ENCODE measurements around the gene PGGHG. TPM values are rescaled to one million over a fixed set of nuclear protein-coding genes. Genes with fewer than 3 reads are reported as not detected.

The PGGHG gene
- total RNA-seq, 1 donor from 2014 or later = 49.5 TPM

DNA sequence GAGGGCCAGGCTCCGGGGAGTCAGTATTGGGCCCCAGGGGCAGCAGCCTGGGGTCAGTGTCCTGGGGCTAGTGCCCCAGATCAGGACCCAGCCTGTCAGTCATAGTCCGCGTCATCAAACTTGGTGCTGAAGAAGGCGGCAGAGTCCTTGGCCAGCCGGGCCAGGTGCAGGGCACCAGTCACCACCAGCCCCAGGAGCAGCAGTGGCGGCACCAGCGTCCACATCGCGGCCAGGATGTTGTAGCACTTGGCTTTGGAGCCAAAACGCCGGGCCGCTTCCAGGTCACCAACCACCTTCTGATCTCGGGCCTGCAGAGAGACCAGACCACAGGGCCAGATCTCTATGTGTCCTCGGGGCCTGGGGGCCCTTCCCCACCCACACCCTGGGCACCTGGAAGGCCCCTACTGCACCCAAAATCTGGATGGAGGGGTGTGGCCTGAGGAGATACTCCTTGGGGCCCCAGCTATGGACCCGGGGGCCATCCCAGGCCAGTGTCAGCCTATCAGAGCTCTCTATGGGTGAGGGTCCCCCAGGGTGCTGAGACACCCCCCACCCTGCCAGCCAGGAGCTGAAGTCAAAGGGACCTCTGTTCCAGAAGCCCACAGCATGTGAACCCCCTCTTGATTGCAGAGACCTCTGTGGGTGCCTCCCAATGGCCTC is 9.6 kb downstream of the PGGHG start:
- H3K27ac Mint-ChIP-seq (ENCODE audit: unreplicated experiment) = no peak overlapping the region
- H3K4me1 Mint-ChIP-seq (ENCODE audit: low read depth) = no peaks in the 10 kb centered on the region
- H3K4me3 Mint-ChIP-seq (ENCODE audit: unreplicated experiment) = no peak overlapping the region
- no peaks in the 10 kb centered on the region for H3K27me3 Mint-ChIP-seq (ENCODE audit: low read depth)
- no peaks in the 10 kb centered on the region for H3K9me3 Mint-ChIP-seq (ENCODE audit: low read depth)
- peak; percentile 72 for DNase-seq (ENCODE audit: low spot score)
- TF ChIP-seq, protein P1, sequence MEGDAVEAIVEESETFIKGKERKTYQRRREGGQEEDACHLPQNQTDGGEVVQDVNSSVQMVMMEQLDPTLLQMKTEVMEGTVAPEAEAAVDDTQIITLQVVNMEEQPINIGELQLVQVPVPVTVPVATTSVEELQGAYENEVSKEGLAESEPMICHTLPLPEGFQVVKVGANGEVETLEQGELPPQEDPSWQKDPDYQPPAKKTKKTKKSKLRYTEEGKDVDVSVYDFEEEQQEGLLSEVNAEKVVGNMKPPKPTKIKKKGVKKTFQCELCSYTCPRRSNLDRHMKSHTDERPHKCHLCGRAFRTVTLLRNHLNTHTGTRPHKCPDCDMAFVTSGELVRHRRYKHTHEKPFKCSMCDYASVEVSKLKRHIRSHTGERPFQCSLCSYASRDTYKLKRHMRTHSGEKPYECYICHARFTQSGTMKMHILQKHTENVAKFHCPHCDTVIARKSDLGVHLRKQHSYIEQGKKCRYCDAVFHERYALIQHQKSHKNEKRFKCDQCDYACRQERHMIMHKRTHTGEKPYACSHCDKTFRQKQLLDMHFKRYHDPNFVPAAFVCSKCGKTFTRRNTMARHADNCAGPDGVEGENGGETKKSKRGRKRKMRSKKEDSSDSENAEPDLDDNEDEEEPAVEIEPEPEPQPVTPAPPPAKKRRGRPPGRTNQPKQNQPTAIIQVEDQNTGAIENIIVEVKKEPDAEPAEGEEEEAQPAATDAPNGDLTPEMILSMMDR (IDR thresholded peaks at IDR 0.05) = no peak
- peaks cover 2% of the 10 kb centered on the region for H3K36me3 Mint-ChIP-seq (ENCODE audit: low read depth)

DNA sequence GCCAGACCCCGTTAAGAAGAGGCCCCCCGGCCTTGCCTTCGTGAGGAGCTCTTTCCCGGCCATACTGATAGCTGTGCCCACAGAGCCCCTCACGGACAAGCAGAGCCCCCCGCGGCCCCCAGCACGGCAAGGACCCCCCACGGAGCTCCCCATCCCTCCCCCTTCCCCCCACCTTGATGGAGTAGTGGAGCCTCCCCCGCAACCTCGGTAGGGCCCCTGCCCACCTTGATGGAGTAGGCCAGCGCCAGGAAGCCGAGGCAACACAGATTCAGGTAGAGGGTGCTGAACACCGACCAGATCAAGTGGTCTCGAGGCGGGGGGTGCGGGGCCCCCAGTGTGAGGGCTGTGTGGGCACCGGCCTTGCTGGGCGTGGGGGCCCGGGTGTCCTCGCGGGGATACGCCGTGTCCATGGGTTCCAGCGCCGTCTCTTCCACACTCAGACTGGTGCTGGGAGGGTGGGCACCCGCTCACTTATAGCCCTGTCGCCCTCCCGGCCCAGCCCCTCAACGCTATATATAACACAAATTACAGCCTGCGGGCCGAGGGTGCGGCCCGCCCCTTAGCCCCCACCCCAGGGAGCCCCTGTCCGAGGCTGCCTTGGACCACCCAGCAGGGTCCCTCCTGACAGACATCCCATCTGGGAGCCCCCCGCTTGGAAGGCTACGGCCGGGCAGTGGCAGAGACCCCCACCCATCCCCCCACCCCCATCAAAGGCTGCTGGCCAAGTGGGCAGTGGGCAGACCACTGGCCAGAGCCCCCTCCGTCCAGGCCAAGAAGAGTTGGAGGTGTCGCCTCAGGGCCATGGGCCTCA is 10.4 kb downstream of the PGGHG start, which contains the start of gene IFITM5:
Gene IFITM5 (minus strand): TSS at position 446 of the 811 bp plus-strand sequence. CDS start 36 bp downstream, at position 410.
- peak; percentile 87 for DNase-seq (ENCODE audit: low spot score)
- H3K4me3 Mint-ChIP-seq (ENCODE audit: unreplicated experiment) = no peak within 1 kb of the TSS
- H3K9me3 Mint-ChIP-seq (ENCODE audit: low read depth) = no peaks in the 10 kb centered on the region
- no peaks in the 10 kb centered on the region for H3K4me1 Mint-ChIP-seq (ENCODE audit: low read depth)
- no peak within 1 kb of the TSS for H3K27ac Mint-ChIP-seq (ENCODE audit: unreplicated experiment)
- H3K27me3 Mint-ChIP-seq (ENCODE audit: low read depth) = no peaks in the 10 kb centered on the region
- H3K36me3 Mint-ChIP-seq (ENCODE audit: low read depth) = no peaks in the 10 kb centered on the region
- TF ChIP-seq, protein P1 (IDR thresholded peaks at IDR 0.05) = no peak

DNA sequence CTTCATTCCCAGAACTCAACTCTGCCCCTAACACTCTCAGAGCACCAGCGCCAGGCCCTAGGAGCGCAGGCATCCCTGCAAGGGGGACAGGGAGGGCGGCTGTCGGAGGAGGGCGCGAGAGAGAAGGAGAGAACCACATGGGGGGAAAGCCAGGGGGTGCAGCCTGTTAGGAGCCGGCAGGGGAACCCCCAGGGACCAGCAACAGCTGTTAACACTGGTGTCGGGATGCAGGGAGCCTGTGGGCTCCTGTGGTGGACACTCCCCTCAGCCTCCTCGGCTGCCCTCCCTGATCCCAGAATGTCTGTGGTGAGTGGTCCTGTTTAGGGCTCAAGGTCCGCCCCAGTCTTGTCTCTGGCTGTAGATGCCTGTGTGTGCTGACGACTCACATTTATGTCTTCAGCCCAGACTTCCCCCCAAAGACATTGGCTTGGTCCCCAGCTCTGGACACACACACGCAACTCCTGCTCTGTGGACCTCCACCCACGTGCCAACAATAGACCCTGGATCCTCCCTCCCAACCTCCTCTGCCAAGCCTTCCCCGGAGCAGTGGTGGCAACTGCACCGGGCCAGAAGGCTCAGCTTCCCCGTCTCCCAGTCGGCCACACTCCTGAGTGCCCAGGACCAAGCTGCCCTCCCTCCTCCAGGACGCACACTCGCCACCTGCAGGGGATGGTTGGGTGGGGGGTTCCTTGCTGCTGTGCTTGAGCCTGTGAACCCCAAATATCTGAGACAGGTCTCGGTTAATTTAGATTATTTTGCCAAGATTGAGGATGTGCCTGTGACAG is 11.2 kb downstream of the PGGHG start:
- H3K27ac Mint-ChIP-seq (ENCODE audit: unreplicated experiment) = no peak overlapping the region

DNA sequence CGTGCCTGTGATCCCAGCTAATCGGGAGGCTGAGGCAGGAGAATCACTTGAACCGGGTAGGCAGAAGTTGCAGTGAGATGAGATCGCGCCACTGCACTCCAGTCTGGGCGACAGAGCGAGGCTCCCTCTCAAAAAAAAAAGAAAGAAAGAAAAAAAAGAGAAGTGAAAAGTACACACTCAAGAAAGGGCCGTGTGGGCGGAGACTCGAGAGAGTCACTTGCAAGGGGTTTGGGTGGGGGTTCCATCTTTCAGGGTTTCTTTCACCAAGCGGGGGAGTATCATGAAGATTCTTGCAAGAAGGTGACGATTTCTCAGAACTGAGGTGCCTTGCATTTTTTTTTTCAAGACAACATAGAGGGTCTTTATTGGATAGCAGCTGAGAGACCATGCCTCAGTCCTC is 14.4 kb downstream of the PGGHG start:
- Mint-ChIP-seq H3K4me1 (ENCODE audit: low read depth) (peaks cover 15% of the 10 kb centered on the region), H3K36me3 (ENCODE audit: low read depth) (no peaks in the 10 kb centered on the region), H3K27ac (ENCODE audit: unreplicated experiment) (no peak overlapping the region)

More for the DNA sequence above, 11.2 kb downstream of the PGGHG start:
- Mint-ChIP-seq H3K9me3 (ENCODE audit: low read depth) (no peaks in the 10 kb centered on the region), H3K36me3 (ENCODE audit: low read depth) (no peaks in the 10 kb centered on the region), H3K27me3 (ENCODE audit: low read depth) (no peaks in the 10 kb centered on the region), H3K4me3 (ENCODE audit: unreplicated experiment) (no peak overlapping the region), H3K4me1 (ENCODE audit: low read depth) (peaks cover 3% of the 10 kb centered on the region)
- DNase-seq (ENCODE audit: low spot score) = peak; percentile 83
- TF ChIP-seq, protein P1 (IDR thresholded peaks at IDR 0.05) = no peak

More for the DNA sequence above, 14.4 kb downstream of the PGGHG start:
- TF ChIP-seq, protein P1 (IDR thresholded peaks at IDR 0.05) = no peak
- H3K9me3 Mint-ChIP-seq (ENCODE audit: low read depth) = no peaks in the 10 kb centered on the region
- H3K4me3 Mint-ChIP-seq (ENCODE audit: unreplicated experiment) = no peak overlapping the region
- H3K27me3 Mint-ChIP-seq (ENCODE audit: low read depth) = no peaks in the 10 kb centered on the region
- DNase-seq (ENCODE audit: low spot score) = peak; percentile 39
